A549 (cell line): ENCODE measurements around the gene HUNK.

ENCODE experiments used
- CBX2 ChIP-seq: fragments of 200-600 bp; sonication (generic); IDR thresholded peaks from 2 replicates; pipeline ENCODE4 v1.6.1; 2016; ENCODE audit warnings: low read depth, mild to moderate bottlenecking, borderline replicate concordance
- CHD4 ChIP-seq: fragments of 200-600 bp; sonication (generic); IDR thresholded peaks from 2 replicates; pipeline ENCODE4 v1.6.1; 2016; ENCODE audit warnings: antibody characterized with exemption, mild to moderate bottlenecking, borderline replicate concordance
- FOSL2 ChIP-seq, 2 experiments: fragments of 450-650 bp in 1 of 2; fragments of >200 bp in 1 of 2; sonication (Bioruptor Twin) in 1 of 2; formaldehyde crosslinking; IDR thresholded peaks; 2 replicates each; pipeline versions ENCODE4 v1.5.0 to v1.6.1; 2016 to 2020; ENCODE audit warnings: mild to moderate bottlenecking in 1 of 2, moderate library complexity in 1 of 2
- JUN ChIP-seq, 2 experiments: fragments of >200 bp; sonication (Bioruptor Twin); formaldehyde crosslinking; IDR thresholded peaks; 2 replicates in 1 of 2; 3 replicates in 1 of 2; pipeline ENCODE4 v1.6.1; 2016 to 2017
- KDM1A ChIP-seq: fragments of 200-600 bp; sonication (generic); IDR thresholded peaks from 2 replicates; pipeline ENCODE4 v1.6.1; 2016; ENCODE audit warnings: low read depth, mild to moderate bottlenecking
- KDM5A ChIP-seq: fragments of 200-600 bp; sonication (generic); IDR thresholded peaks from 2 replicates; pipeline ENCODE4 v1.6.1; 2016; ENCODE audit warnings: antibody characterized with exemption, mild to moderate bottlenecking
- POLR2A ChIP-seq: IDR thresholded peaks from 2 replicates; pipeline ENCODE4 v1.6.1; 2012; ENCODE audit warnings: mild to moderate bottlenecking, low read length
- REST ChIP-seq: fragments of 200-600 bp; sonication (generic); IDR thresholded peaks from 2 replicates; pipeline ENCODE4 v1.6.1; 2016; ENCODE audit warnings: antibody characterized with exemption, mild to moderate bottlenecking, moderate library complexity
- RFX5 ChIP-seq: fragments of 450-650 bp; IDR thresholded peaks from 2 replicates; pipeline ENCODE4 v1.7.1; 2014; ENCODE audit warnings: antibody characterized with exemption, mild to moderate bottlenecking, moderate library complexity
- SMC3 ChIP-seq: fragments of >200 bp; sonication (Bioruptor Twin); formaldehyde crosslinking; IDR thresholded peaks from 3 replicates; pipeline ENCODE4 v1.6.1; 2018; ENCODE audit warnings: inconsistent platforms
- TF ChIP-seq, protein P1 (sequence below): fragments of >200 bp; sonication (Bioruptor Twin); formaldehyde crosslinking; IDR thresholded peaks from 3 replicates; pipeline ENCODE4 v1.5.1; 2016
- TF ChIP-seq, protein P2 (sequence below): fragments of 250-450 bp; sonication (Bioruptor Pico); IDR thresholded peaks from 2 replicates; pipeline ENCODE4 v1.5.0; 2021; ENCODE audit warnings: mild to moderate bottlenecking, moderate library complexity, borderline replicate concordance

- TF ChIP-seq, protein P1, sequence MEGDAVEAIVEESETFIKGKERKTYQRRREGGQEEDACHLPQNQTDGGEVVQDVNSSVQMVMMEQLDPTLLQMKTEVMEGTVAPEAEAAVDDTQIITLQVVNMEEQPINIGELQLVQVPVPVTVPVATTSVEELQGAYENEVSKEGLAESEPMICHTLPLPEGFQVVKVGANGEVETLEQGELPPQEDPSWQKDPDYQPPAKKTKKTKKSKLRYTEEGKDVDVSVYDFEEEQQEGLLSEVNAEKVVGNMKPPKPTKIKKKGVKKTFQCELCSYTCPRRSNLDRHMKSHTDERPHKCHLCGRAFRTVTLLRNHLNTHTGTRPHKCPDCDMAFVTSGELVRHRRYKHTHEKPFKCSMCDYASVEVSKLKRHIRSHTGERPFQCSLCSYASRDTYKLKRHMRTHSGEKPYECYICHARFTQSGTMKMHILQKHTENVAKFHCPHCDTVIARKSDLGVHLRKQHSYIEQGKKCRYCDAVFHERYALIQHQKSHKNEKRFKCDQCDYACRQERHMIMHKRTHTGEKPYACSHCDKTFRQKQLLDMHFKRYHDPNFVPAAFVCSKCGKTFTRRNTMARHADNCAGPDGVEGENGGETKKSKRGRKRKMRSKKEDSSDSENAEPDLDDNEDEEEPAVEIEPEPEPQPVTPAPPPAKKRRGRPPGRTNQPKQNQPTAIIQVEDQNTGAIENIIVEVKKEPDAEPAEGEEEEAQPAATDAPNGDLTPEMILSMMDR = no peak
- TF ChIP-seq POLR2A (no peak), RFX5 (no peak), JUN (IDR thresholded peaks at IDR 0.05) (no peak), SMC3 (no peak), REST (no peak), KDM1A (no peak), FOSL2 (IDR thresholded peaks at IDR 0.05) (no peak), FOSL2 (CRISPR knock-in tag; IDR thresholded peaks at IDR 0.05) (no peak), KDM5A (no peak), CBX2 (no peak), CHD4 (no peak)
- TF ChIP-seq, protein P2, sequence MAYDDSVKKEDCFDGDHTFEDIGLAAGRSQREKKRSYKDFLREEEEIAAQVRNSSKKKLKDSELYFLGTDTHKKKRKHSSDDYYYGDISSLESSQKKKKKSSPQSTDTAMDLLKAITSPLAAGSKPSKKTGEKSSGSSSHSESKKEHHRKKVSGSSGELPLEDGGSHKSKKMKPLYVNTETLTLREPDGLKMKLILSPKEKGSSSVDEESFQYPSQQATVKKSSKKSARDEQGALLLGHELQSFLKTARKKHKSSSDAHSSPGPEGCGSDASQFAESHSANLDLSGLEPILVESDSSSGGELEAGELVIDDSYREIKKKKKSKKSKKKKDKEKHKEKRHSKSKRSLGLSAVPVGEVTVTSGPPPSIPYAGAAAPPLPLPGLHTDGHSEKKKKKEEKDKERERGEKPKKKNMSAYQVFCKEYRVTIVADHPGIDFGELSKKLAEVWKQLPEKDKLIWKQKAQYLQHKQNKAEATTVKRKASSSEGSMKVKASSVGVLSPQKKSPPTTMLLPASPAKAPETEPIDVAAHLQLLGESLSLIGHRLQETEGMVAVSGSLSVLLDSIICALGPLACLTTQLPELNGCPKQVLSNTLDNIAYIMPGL (CRISPR knock-in tag) = no peak
These were observed 29.6 kb downstream of the HUNK start for GRCh38 chr21:31902438-31902837.
